ENCODE data around the gene CHL1.
A peak's percentile ranks its signal among the peaks of the same experiment; 100 is the strongest.
"Not testable (repeated sequence)": the region's sequence is repeated elsewhere in the genome, so short reads cannot be mapped to it uniquely, and the experiment has no call there.

The CHL1 gene

DNA sequence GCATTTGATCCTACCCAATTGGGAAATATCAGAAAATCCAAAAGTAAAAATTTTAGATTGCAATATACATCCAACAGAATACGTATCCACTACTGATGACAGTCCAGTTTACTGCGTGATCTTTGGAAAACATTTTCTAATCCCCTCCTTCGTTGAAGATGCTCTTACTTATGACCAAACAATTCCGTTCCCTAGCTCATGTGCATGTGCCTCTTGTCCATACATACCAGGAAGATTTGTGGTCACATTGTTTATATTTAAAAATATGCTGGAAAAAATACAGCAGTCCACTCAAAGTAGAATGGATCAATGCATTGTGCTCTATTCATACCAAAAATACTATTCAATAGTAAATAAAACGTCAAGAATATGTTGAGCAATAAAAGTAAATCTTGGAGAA, 135.3 kb downstream of the CHL1 start:
- no peak for DNase-seq (ENCODE audit: low read depth in 2 of 2)

DNA sequence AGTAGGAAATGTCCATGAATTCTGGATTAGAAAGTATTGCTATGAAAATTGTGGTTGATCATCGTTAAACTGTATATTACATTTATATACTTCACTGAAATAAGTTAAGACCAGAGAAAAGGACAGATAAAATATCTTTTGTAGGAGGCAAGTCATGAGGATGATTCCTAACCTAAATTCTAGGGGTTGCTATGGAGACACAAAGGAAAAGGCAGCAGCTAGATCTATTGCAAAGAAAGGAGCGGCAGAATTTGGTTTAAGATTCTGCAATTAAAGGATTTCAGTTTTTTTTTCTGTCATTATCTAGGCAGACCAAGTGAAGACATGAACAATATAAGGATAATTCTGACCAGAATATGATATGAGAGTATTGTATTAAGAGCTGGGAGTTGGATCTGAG, 136.1 kb downstream of the CHL1 start:
- no peak for DNase-seq (ENCODE audit: low read depth in 2 of 2)

DNA sequence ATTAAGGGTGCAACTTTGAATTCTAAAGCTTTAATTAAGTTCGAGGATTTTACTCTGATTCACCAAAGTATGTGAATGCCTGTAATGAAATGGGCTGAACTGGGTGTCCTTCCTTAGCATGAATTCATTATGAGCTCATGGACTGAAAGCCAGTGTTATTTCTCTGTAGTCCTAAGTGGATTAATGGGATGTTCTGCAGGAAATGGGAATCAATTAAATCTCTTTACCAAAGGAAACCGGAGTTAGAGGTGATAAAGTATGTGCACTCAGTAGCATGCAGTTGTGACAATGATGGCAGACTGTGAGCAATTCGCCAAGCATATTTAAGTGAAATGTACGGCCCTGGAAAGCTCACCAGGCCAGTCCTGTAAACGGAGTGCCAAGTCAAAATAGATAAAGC, 138.7 kb downstream of the CHL1 start:
- DNase-seq (ENCODE audit: low read depth in 2 of 2): no peak

DNA sequence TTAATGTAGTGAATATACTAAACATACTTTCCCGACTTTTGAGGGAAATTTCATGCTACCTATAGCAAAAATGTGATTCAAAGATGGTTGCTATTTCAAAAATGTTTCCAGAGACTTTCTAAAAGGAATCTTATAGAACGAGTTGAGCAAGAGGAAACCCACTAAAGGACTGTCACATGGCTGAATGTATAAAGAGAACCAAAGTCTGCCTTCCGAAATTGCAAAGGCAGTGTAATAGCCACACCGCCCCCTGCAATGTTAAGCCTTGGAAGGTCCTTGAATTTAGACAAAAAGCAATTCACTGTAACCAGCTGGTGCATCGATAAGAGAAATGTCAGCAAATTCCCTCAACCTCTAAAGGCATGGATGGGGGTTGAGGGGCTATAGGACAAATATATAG, 142.8 kb downstream of the CHL1 start:
- no peak for DNase-seq (ENCODE audit: low read depth in 2 of 2)

DNA sequence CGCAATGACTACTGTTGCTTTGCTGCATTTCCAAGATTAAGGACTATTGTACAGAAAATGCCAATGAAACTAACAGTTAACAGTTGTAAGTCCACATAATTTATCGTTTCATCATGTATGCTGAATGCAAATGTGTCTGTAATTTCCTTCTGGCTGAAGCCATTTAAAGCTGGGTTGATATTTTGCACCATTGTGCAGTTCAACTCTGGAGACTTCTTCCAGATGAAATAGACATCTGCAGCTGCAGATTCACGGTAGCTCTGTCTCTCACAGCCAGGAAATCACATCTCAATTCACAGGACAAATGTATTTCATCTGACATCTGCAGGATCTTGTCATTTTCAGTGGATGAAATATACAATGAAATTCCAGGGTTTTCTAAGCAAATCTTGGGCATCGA, 145.4 kb downstream of the CHL1 start:
- DNase-seq (ENCODE audit: low read depth in 2 of 2): no peak

DNA sequence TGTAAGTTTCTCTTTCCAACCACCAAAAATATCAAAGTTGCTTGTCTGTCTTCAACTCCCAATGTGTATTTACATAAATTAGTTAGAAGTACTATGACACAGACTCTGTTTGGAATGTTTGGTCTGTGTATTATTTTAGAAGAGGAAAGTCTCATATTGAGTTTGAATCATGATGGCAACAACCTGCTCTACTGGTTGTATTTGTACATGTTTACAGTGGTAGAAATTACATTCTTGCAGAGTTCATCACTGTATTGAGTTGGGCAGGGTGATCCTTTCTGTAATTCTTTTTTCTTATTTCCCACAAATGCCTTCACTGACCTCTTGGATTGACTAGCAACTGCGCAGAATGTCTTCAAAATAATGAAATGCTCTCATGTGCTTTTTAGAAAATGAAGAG, 149.6 kb downstream of the CHL1 start:
- no peak for DNase-seq (ENCODE audit: low read depth in 2 of 2)

DNA sequence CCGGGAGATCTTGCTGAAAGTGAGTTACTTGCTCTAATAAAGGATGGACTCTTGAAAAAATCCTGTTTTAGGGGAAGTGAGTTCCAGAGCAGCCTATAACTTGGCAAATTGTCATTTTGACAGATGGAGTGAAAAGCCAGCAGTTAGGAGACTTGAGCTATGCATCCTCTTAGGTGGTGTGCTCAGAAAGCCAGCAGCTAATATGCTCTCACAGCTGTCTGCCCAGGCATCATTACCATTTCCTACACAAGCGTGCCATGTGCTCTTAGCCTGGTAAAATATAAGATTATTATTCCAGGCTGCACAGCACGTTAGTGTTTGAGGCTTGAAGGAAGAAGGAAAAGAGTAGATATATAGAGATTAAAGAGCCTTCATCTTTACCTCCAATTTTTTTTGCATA, 151.0 kb downstream of the CHL1 start:
- no peak for DNase-seq (ENCODE audit: low read depth in 2 of 2)

DNA sequence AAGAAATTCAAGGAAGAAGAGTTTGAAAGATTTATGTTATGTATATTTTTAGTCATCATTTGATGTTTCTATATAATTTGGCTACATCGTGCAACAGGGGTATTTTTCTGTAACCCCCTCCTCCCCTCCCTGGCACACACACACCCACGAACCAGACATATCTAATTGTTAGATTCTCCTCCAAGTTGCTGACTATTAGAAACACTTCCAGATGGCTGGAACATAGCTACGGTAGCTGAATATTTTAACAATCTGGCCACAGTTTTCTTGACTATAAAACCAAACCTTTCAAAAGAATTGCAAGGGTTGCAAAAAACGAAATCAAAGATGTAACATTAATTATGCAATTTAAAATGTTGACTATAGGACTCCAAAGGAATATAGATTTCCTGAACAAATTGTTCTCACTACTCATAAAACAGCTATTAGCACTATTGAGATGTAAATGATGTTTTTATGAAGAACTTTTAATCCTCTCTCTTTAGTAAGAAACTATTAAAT, 154.4 kb downstream of the CHL1 start:
- no peak for DNase-seq (ENCODE audit: low read depth in 2 of 2)

DNA sequence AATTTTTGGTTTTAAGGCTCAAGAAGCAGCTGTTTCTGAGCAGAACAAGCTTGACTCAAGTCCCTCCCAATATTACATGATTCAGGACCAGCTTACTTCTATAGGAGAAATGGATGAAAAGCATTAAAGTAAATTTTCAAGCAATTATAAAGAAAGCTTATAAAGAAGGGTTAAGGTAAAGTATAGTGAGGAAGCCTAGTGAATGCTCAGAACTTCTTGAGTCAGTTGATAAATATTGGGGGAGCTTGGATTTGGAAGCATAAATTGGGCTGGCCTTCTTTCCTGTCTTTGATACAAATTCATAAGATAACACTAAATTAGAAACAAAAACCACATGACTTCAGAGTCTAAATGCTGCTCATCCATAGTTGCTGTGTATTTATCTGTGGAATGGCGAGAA, 156.0 kb downstream of the CHL1 start:
- DNase-seq (ENCODE audit: low read depth in 2 of 2): no peak

DNA sequence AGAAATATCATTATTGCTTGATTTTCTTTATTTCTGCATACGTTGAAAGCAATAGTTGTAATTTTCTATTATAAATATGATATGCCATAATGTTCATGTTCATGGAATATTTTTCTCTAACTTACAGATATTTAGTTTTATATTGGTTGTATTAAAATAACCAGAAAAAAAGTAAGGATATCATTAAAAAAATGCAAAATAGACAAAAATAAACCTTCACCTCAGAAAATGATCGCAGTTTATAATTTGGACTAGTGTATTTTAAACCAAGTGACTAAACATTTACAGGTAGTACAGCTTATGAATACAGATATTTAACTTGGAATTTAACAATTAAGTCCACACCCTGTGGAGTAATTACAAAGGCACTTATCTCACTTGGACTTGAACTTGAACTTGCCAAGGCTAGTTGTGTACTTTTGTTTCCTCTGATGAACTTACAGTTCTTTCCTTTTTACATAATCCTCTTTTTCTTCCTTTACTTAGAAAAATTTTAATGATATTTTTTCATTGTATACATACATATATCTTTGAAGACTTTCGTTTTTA, 156.7 kb downstream of the CHL1 start:
- DNase-seq (ENCODE audit: low read depth in 2 of 2): no peak

DNA sequence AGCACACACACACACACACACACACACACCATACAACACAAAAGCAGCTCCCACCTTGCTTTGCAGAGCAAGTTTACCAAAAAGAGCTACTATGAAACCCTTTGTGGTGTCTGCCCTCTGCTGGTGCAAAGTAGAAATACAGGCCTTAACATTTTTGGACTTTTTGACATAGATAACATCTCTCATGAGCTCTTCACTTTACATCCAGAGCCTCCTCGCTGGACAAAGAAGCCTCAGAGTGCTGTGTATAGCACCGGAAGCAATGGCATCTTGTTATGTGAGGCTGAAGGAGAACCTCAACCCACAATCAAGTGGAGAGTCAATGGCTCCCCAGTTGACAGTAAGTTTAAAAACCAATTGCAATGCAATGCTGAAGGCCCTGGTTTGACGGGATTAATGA, 157.9 kb downstream of the CHL1 start:
- peak in 1 of 2 donors; percentile 5 for DNase-seq (ENCODE audit: low read depth in 2 of 2)

DNA sequence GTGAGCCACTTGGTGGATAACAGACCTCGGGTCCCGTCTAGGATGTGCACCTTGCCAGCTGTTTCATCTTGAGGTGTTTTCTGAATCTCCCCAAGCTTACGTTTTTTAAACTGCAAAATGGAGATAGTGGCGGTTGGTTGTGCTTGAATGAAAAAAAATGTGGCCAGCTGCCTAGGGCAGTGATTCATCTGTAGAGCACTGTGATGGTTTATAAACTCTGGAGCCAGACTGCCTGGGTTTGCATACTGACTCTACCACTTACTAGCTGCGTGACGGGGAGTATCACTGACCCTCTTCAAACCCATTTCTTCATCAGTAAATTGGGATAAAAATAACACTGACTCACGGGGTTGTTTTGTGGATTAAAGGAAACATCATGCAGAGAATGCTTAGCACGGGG, 159.1 kb downstream of the CHL1 start:
- no peak for DNase-seq (ENCODE audit: low read depth in 2 of 2)

DNA sequence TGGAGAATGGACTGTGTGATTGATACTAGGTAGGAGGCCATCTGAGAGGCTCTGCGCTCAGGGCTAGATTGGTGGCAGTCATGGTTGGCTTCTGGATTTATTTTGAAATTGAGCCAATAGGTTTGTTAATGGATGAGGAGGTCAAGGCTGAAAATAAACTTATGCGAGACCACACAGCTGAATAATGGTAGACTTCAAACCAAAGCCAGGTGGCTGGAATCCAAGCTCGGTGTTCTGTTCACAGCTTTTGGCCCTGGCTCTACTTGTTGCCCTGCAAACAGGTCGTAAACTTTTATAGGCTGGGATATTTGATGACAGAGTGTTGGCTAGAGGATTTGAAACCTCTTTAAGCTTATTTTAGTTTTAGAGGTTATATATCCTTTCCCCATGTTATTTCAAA, 160.4 kb downstream of the CHL1 start:
- no peak for DNase-seq (ENCODE audit: low read depth in 2 of 2)

DNA sequence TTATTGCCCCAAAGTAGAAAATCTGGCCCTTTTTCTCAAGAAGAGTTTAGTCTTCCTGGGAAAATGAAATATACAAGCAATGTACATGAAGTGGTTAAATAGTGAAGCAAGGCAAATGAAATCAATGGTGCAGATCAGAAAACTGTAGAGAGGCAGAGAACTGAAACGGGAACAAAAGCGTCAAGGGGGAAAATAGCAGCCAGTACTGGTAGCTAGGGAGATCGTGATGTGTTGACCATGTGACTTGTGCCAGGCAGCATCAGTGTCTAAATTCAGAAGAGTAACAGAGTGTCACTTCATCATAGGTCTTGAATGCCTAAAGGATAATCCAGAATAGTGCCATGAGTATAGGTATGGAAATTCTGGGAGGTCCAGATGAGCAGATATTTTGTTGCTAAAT, 163.1 kb downstream of the CHL1 start:
- DNase-seq (ENCODE audit: low read depth in 2 of 2): no peak

DNA sequence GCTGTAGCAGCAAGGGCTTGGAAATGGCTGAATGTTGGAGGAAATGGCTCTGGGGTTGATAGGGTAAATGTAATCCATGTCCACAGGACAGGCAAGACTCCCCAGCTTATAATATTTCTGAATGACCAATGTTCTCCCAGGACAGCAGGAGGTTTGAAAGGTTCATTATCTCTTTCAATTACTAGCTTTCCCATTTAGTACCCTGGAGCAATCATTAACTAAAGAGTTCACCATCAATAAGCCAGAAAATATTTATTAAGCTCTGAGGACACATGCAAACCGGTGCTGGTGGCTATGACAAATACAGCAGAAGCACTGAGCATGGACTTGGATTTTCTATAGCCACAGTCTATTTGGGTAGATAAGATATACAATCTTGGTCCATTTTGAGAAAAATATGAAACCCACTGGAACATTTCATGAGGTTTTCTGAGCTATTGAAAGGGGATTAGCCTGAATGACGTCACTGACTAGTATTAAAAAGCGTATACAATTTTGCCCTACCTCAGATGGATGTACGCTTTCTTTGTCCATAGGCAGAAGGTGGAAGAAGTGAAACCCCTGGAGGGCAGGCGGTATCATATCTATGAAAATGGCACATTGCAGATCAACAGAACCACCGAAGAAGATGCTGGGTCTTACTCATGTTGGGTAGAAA, 166.2 kb downstream of the CHL1 start:
- DNase-seq (ENCODE audit: low read depth in 2 of 2): no peak

DNA sequence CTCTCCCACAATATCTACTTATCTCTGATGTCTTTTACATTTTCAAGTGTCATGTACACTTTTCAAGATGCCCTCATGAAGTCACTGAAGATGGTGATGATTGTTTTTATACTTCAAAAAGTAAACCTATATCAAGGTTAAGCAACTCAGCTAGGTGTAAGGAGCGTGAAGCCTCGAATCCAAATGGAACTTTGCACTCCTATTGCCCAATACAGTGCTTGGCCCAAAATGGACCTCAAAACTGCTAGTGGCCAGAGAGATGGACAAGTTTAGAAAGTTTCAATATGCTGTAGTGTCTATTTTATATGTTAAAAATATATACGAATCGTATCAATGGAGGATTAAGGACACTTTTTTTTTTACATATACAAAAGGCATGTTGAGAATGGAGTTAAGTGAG, 167.7 kb downstream of the CHL1 start:
- DNase-seq (ENCODE audit: low read depth in 2 of 2): no peak

DNA sequence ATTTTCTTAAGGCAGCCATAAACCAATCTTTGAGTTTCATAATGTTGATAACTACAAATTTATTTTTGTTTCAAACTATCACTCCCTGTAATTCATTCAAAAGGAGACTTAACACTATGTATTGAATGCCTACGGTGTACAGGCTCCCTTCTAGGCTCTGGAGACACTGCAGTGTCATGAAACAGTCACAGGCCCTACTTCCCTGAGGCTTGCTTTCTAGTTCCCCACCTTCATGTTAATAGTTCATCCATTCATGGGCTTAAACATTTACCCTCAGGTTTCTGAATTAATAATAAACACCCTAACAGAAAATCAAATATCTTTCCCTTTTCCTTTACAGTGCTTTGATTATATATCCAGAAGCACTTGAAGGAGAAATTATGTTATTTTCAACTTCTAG, 168.7 kb downstream of the CHL1 start:
- DNase-seq (ENCODE audit: low read depth in 2 of 2): no peak

DNA sequence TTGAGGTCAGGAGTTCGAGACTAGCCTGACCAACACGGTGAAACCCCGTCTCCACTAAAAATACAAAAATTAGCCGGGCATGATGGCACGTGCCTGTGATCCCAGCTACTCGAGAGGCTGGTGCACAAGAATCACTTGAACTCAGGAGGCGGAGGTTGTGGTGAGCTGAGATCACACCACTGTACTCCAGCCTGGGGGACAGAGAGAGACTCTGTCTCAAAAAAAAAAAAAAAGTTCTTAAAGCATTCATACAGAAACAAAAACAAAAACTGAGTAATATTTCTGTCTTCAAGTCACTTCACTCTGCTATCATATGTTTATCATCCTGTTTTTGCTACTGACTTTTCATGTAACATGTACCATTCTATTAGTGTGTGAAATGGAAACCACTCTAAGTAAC, 169.7 kb downstream of the CHL1 start:
- DNase-seq (ENCODE audit: low read depth in 2 of 2): not testable (repeated sequence)

DNA sequence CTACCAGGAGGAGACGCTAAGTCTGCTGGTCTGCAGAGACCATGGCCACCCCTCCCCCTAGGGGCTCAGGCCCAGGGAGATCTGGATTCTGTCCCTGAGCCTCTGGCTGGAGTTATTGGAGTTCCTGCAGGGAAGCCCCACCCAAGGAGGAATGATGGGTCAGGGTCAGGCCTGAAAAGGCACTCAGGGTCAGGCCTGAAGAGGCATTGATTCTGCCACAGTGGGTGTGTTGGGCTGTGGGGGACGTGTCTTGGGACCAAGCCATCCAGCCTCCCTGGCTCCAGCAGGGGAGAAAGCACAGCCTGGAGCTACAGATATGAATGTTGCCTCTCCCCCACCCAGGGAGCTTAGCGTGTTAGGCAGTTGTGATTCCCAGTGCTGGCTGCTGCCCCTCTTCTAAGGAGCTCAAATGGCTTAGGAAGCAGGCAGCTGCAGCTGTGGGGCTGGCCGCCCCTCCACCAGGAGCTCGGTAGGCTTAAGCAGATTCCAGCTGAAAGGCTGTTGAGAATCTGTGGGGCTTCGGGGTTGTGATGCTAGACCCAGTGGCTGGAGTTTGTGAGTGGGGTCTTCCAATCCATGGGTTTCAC, 176.7 kb downstream of the CHL1 start:
- DNase-seq (ENCODE audit: low read depth in 2 of 2): no peak

DNA sequence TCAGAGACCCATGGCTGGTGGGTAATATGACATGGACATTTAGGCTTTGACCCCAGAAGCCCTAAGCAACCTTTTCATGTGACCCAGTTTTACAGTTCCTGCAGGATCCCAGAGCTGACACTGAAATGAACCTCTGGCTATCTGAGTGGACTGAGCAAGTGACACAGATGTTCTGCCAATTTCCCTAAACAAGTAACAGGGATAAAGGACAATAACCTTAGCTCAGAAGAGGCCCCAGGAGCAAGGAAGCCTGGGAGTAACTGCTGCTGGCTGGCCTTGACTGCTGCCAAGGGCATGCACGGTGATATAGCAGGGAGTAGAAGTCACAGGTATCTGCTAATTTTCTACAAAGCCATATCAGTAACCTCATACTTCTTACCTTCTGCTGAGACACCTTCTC, 177.9 kb downstream of the CHL1 start:
- DNase-seq (ENCODE audit: low read depth in 2 of 2): no peak

DNA sequence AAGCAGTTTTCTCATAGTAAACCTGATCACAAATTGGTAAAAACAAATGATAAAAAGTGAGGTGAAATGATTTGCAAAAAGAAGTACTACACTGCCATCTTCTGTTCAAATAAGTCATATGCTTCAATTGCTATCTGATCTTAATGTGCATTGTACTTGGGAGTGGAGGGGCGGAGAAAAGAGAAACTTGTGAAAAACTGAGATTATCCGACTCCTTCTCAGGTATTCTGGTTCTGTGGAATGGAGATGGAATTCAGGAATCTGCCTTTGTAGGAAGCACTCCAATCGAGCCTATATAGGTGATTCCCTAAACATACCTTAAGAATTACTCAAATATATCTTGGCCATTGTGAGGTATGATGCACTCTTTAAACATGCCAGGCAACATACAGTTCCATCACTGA, 180.6 kb downstream of the CHL1 start:
- no peak for DNase-seq (ENCODE audit: low read depth in 2 of 2)

DNA sequence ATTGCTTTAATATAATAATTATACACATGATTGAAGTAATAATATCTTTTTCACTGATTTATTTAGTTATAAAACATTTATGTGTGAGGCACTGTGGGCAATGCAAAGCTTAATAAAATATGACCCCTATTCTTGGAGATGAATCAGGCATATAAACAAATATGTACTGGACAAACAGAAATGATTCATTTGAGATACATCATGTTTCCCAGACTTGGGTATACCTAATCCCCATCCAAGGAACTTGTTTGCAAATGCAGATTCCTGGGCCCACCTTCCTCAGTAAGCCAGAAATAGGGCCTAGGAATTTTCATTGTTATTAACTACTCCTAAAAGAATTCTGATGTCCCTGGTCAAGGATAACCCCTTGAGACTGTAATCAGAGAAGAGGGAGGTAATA, 184.2 kb downstream of the CHL1 start:
- no peak for DNase-seq (ENCODE audit: low read depth in 2 of 2)

DNA sequence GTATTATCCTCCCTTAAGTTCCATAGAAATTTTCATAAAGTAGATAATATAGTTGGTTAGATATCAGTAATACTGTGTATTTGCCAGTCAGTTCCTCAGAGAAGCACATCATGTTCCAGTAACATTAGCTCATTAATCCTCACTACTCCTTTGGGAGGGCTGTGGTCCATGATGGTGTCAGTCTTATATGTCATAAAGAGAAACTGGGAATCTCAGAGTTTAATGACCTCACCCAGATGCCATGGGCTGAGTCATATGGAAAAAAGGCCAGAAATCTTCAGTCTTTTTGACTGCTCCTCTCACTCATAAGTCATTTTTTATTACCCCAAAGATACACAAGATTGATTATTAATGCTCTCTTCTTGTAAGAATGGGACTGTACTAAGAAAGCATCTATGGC, 188.6 kb downstream of the CHL1 start:
- DNase-seq (ENCODE audit: low read depth in 2 of 2): no peak

DNA sequence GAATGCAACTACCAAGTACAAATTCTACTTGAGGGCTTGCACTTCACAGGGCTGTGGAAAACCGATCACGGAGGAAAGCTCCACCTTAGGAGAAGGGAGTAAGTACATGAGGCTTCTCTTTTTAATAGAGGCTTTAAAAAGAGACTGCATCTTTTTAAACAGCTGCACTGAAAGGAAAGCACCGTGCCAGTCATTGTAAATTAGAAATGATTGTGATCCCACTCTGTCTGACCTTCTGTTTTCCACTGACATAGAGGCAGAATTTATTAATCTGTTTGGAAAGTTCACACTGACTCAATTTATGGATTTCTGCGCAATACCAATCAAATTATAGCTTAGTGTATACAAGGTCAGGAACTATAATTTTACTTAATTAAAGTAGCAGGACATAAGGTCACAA, 198.2 kb downstream of the CHL1 start:
- DNase-seq (ENCODE audit: low read depth in 2 of 2): no peak

All from stimulated activated CD4-positive, alpha-beta T cell treated with anti-CD3 and anti-CD28 coated beads, Interleukin-1b, Interleukin-23, amount 100 ng/mL, for 4 hours (primary cell).